Muscle layer of duodenum (tissue), 2 donors: Measurements from ENCODE around the gene ERMP1.
"Not testable (repeated sequence)": the region's sequence is repeated elsewhere in the genome, so short reads cannot be mapped to it uniquely, and the experiment has no call there.

Experiments
- H3K27ac ChIP-seq: one replicate; pipeline ENCODE4 v1.7.0; 2013; ENCODE audit warnings: mild to moderate bottlenecking, low read length
- H3K27me3 ChIP-seq: one replicate; pipeline ENCODE4 v1.7.0; 2013; ENCODE audit warnings: low read depth, mild to moderate bottlenecking, control low read depth, low read length
- H3K36me3 ChIP-seq, 2 donors: one replicate each; pipeline ENCODE4 v1.7.0; 2013; ENCODE audit warnings: low read length in 2 of 2, control low read depth in 1 of 2, mild to moderate bottlenecking in 1 of 2; ENCODE audit not compliant: insufficient read depth in 2 of 2, control insufficient read depth in 1 of 2
- H3K4me1 ChIP-seq, 2 donors: one replicate each; pipeline ENCODE4 v1.7.0; 2013; ENCODE audit warnings: low read length in 2 of 2, mild to moderate bottlenecking in 2 of 2, control low read depth in 1 of 2, moderate library complexity in 1 of 2; ENCODE audit not compliant: insufficient read depth in 2 of 2, control insufficient read depth in 1 of 2
- H3K4me3 ChIP-seq, 2 donors: one replicate each; pipeline ENCODE4 v1.7.0; 2013; ENCODE audit warnings: low read length in 2 of 2, low read depth in 1 of 2, mild to moderate bottlenecking in 1 of 2
- H3K9me3 ChIP-seq, 2 donors: one replicate each; pipeline ENCODE4 v1.7.0; 2013; ENCODE audit warnings: low read length in 2 of 2, control low read depth in 1 of 2, mild to moderate bottlenecking in 1 of 2; ENCODE audit not compliant: control insufficient read depth in 1 of 2
- donor health status: healthy.

ERMP1 gene

GRCh38 chr9:5832538-5833529, at the start of gene ERMP1:
Gene ERMP1 (minus strand): TSS chr9:5833117. CDS start chr9:5833027, 90 bp downstream.
- Histone ChIP-seq H3K4me1 (peaks cover 11 to 24% of the 10 kb centered on the region in 2 donors), H3K4me3 (peak within 1 kb of the TSS; percentile 74 to 99), H3K27ac (no peak within 1 kb of the TSS), H3K36me3 (no peaks in the 10 kb centered on the region), H3K9me3 (no peaks in the 10 kb centered on the region), H3K27me3 (no peaks in the 10 kb centered on the region)

GRCh38 chr9:5882244-5883012, 49.5 kb upstream of the ERMP1 start:
- not testable (repeated sequence) for H3K27me3 ChIP-seq, H3K27ac ChIP-seq, H3K9me3 ChIP-seq, H3K36me3 ChIP-seq, H3K4me1 ChIP-seq, H3K4me3 ChIP-seq

GRCh38 chr9:5879419-5880181, 46.7 kb upstream of the ERMP1 start:
- no peak overlapping the region for H3K4me3 ChIP-seq
- H3K4me1 ChIP-seq = no peaks in the 10 kb centered on the region

GRCh38 chr9:5876711-5877110, 43.8 kb upstream of the ERMP1 start:
- Histone ChIP-seq H3K9me3 (no peaks in the 10 kb centered on the region), H3K4me1 (no peaks in the 10 kb centered on the region), H3K36me3 (peaks cover 0 to 17% of the 10 kb centered on the region in 2 donors), H3K4me3 (no peak overlapping the region), H3K27me3 (no peaks in the 10 kb centered on the region), H3K27ac (no peak overlapping the region)

More at GRCh38 chr9:5879419-5880181, 46.7 kb upstream of the ERMP1 start:
- Histone ChIP-seq H3K9me3 (no peaks in the 10 kb centered on the region), H3K27me3 (no peaks in the 10 kb centered on the region), H3K36me3 (peaks cover 0 to 13% of the 10 kb centered on the region in 2 donors), H3K27ac (no peak overlapping the region)

- H3K27ac ChIP-seq = no peak overlapping the region
- H3K4me3 ChIP-seq = no peak overlapping the region
- H3K4me1 ChIP-seq = no peaks in the 10 kb centered on the region
- H3K36me3 ChIP-seq = peaks cover 0 to 17% of the 10 kb centered on the region in 2 donors
- no peaks in the 10 kb centered on the region for H3K27me3 ChIP-seq
- no peaks in the 10 kb centered on the region for H3K9me3 ChIP-seq
These were observed 43.1 kb upstream of the ERMP1 start for GRCh38 chr9:5876026-5876425.

GRCh38 chr9:5874048-5874447, 41.1 kb upstream of the ERMP1 start:
- H3K9me3 ChIP-seq = no peaks in the 10 kb centered on the region

GRCh38 chr9:5873439-5873838, 40.5 kb upstream of the ERMP1 start:
- Histone ChIP-seq H3K36me3 (peaks cover 0 to 17% of the 10 kb centered on the region in 2 donors), H3K4me3 (no peak overlapping the region), H3K27me3 (no peaks in the 10 kb centered on the region), H3K27ac (no peak overlapping the region), H3K9me3 (no peaks in the 10 kb centered on the region), H3K4me1 (no peaks in the 10 kb centered on the region)

More at GRCh38 chr9:5874048-5874447, 41.1 kb upstream of the ERMP1 start:
- Histone ChIP-seq H3K4me3 (no peak overlapping the region), H3K4me1 (no peaks in the 10 kb centered on the region), H3K27me3 (no peaks in the 10 kb centered on the region), H3K27ac (no peak overlapping the region), H3K36me3 (peaks cover 0 to 17% of the 10 kb centered on the region in 2 donors)

- no peak overlapping the region for H3K27ac ChIP-seq
- no peaks in the 10 kb centered on the region for H3K27me3 ChIP-seq
- H3K36me3 ChIP-seq = peaks cover 0 to 17% of the 10 kb centered on the region in 2 donors
- no peaks in the 10 kb centered on the region for H3K9me3 ChIP-seq
- H3K4me1 ChIP-seq = no peaks in the 10 kb centered on the region
- H3K4me3 ChIP-seq = no peak overlapping the region
These were observed 39.6 kb upstream of the ERMP1 start for GRCh38 chr9:5872511-5872910.

GRCh38 chr9:5871785-5872184, 38.9 kb upstream of the ERMP1 start:
- no peaks in the 10 kb centered on the region for H3K27me3 ChIP-seq
- peaks cover 0 to 16% of the 10 kb centered on the region in 2 donors for H3K36me3 ChIP-seq
- H3K4me1 ChIP-seq = no peaks in the 10 kb centered on the region
- no peak overlapping the region for H3K4me3 ChIP-seq
- H3K27ac ChIP-seq = no peak overlapping the region
- H3K9me3 ChIP-seq = no peaks in the 10 kb centered on the region

- peaks cover 0 to 6% of the 10 kb centered on the region in 2 donors for H3K36me3 ChIP-seq
- H3K9me3 ChIP-seq = no peaks in the 10 kb centered on the region
- H3K27ac ChIP-seq = no peak overlapping the region
- no peak overlapping the region for H3K4me3 ChIP-seq
- H3K27me3 ChIP-seq = no peaks in the 10 kb centered on the region
- H3K4me1 ChIP-seq = no peaks in the 10 kb centered on the region
These were observed 37.8 kb upstream of the ERMP1 start for GRCh38 chr9:5870691-5871090.

GRCh38 chr9:5870020-5870339, 37.1 kb upstream of the ERMP1 start:
- Histone ChIP-seq H3K36me3 (peaks cover 0 to 6% of the 10 kb centered on the region in 2 donors), H3K9me3 (no peaks in the 10 kb centered on the region), H3K27ac (no peak overlapping the region)

More at GRCh38 chr9:5870020-5870339, 37.1 kb upstream of the ERMP1 start:
- no peak overlapping the region for H3K4me3 ChIP-seq
- no peaks in the 10 kb centered on the region for H3K27me3 ChIP-seq
- no peaks in the 10 kb centered on the region for H3K4me1 ChIP-seq
